ENCODE data around the gene FRMD8. TPM values are rescaled to one million over a fixed set of nuclear protein-coding genes. Genes with fewer than 3 reads are reported as not detected.

The FRMD8 gene
- total and polyA plus RNA-seq, 9 of the 15 experiments (the other 6 are each of a cell fraction or from before 2014, with no cell fraction given), result 4.5 to 54.5 (median 15.8) TPM

DNA sequence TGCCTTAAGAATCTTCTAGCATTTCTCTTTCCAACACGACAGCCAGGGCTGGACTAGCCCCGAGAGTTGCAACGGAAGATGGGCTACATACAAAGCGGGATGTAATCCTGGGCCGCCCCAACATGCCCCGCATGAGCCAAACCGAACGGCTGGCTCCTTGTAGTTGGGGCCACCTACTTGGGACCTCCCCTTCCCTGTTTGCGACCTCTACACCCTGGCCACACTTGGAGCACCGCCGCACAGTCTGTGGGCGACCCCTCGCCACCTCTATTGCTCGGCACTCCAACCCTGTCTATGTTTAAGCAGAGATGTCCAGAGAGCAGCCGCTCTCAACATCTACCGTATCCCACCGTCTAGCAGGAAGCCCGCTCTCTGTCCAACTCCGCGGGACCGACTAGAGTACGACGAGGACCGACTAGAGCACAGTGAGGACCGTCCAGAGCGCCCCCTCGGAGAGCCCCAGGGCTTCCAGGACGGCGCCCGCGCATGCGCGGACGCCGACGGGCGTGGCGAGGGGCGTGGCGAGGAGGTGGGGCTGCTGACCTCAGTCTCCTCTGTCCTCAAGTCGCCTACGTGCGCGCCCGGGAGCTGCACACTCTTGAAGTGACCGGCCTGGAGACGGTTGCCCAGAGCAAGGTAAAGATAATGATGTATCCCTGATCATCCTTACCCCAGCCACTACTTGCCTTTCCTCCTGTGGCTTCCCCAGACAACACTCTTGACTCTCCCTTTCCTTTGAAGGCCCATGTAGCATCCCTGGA is 68.4 kb downstream of the FRMD8 start (continued):
- TF ChIP-seq, protein P1, sequence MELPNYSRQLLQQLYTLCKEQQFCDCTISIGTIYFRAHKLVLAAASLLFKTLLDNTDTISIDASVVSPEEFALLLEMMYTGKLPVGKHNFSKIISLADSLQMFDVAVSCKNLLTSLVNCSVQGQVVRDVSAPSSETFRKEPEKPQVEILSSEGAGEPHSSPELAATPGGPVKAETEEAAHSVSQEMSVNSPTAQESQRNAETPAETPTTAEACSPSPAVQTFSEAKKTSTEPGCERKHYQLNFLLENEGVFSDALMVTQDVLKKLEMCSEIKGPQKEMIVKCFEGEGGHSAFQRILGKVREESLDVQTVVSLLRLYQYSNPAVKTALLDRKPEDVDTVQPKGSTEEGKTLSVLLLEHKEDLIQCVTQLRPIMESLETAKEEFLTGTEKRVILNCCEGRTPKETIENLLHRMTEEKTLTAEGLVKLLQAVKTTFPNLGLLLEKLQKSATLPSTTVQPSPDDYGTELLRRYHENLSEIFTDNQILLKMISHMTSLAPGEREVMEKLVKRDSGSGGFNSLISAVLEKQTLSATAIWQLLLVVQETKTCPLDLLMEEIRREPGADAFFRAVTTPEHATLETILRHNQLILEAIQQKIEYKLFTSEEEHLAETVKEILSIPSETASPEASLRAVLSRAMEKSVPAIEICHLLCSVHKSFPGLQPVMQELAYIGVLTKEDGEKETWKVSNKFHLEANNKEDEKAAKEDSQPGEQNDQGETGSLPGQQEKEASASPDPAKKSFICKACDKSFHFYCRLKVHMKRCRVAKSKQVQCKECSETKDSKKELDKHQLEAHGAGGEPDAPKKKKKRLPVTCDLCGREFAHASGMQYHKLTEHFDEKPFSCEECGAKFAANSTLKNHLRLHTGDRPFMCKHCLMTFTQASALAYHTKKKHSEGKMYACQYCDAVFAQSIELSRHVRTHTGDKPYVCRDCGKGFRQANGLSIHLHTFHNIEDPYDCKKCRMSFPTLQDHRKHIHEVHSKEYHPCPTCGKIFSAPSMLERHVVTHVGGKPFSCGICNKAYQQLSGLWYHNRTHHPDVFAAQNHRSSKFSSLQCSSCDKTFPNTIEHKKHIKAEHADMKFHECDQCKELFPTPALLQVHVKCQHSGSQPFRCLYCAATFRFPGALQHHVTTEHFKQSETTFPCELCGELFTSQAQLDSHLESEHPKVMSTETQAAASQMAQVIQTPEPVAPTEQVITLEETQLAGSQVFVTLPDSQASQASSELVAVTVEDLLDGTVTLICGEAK (IDR thresholded peaks at IDR 0.05), result peak; percentile 28; the same call in 1 of the 2 replicates
- TF ChIP-seq, protein P1 (CRISPR knock-in tag; IDR thresholded peaks at IDR 0.05), result no peak
- TF ChIP-seq FIP1L1 (IDR thresholded peaks at IDR 0.05; ENCODE audit: low read depth, low read length, poor library complexity, severe bottlenecking) (no peak), ARHGAP35 (IDR thresholded peaks at IDR 0.05; ENCODE audit: partially characterized antibody) (no peak), COPS2 (conservative IDR thresholded peaks at IDR 0.05) (no peak), SRF (CRISPR knock-in tag; IDR thresholded peaks at IDR 0.05) (no peak), ZNF583 (CRISPR knock-in tag; IDR thresholded peaks at IDR 0.05) (no peak), GTF2A2 (tag; IDR thresholded peaks at IDR 0.05) (no peak), NFATC3 (IDR thresholded peaks at IDR 0.05) (no peak), PRPF4 (IDR thresholded peaks at IDR 0.05; ENCODE audit: insufficient read depth, low read depth, low read length, poor library complexity, severe bottlenecking) (no peak), SMAD1 (IDR thresholded peaks at IDR 0.05; ENCODE audit: low read depth, low read length, partially characterized antibody) (peak; percentile 15), NRF1 (conservative IDR thresholded peaks at IDR 0.05 in 1 of 2, IDR thresholded peaks at IDR 0.05 in 1 of 2) (peak; percentile 98), HEY1 (CRISPR knock-in tag; IDR thresholded peaks at IDR 0.05; ENCODE audit: borderline replicate concordance) (no peak), KHSRP (IDR thresholded peaks at IDR 0.05) (no peak)
- TF ChIP-seq, protein P2, sequence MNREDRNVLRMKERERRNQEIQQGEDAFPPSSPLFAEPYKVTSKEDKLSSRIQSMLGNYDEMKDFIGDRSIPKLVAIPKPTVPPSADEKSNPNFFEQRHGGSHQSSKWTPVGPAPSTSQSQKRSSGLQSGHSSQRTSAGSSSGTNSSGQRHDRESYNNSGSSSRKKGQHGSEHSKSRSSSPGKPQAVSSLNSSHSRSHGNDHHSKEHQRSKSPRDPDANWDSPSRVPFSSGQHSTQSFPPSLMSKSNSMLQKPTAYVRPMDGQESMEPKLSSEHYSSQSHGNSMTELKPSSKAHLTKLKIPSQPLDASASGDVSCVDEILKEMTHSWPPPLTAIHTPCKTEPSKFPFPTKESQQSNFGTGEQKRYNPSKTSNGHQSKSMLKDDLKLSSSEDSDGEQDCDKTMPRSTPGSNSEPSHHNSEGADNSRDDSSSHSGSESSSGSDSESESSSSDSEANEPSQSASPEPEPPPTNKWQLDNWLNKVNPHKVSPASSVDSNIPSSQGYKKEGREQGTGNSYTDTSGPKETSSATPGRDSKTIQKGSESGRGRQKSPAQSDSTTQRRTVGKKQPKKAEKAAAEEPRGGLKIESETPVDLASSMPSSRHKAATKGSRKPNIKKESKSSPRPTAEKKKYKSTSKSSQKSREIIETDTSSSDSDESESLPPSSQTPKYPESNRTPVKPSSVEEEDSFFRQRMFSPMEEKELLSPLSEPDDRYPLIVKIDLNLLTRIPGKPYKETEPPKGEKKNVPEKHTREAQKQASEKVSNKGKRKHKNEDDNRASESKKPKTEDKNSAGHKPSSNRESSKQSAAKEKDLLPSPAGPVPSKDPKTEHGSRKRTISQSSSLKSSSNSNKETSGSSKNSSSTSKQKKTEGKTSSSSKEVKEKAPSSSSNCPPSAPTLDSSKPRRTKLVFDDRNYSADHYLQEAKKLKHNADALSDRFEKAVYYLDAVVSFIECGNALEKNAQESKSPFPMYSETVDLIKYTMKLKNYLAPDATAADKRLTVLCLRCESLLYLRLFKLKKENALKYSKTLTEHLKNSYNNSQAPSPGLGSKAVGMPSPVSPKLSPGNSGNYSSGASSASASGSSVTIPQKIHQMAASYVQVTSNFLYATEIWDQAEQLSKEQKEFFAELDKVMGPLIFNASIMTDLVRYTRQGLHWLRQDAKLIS (CRISPR knock-in tag; IDR thresholded peaks at IDR 0.05), result peak; percentile 79

Measured in K562 (cell line).